GM12875 (cell line): ENCODE data around the gene GBGT1.

Experiments
- H3K4me3 ChIP-seq: one replicate; pipeline ENCODE4 v1.5.1; 2011; ENCODE audit warnings: low read depth, low read length, control low read depth
- TF ChIP-seq, protein P1 (sequence below): IDR thresholded peaks from 2 replicates; pipeline ENCODE4 v1.5.1; 2011; ENCODE audit warnings: low read depth, mild to moderate bottlenecking, control low read depth, inconsistent platforms, low read length, moderate library complexity, borderline replicate concordance; ENCODE audit not compliant: insufficient read depth

The GBGT1 gene

DNA sequence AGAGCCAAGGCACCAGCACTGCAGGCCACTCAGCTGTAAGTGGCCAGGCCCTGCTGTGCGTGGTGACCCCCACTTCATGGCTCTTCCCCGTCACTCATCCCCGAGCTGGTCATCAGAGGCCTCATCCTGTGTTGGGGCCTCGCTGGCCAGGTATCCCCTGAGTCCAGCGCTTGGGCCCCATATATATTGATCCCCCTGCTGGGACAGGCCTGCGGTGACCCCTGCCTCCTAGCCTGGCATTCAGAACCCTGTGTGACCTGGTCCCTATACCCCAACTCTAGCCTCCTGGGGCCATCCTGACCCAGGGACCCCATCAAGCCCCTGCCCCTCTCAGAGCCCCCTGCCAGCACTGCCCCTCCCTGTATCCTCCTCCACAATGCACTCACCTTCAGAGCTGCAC lies 12.7 kb downstream of the GBGT1 start:
- H3K4me3 ChIP-seq: no peak overlapping the region
- TF ChIP-seq, protein P1, sequence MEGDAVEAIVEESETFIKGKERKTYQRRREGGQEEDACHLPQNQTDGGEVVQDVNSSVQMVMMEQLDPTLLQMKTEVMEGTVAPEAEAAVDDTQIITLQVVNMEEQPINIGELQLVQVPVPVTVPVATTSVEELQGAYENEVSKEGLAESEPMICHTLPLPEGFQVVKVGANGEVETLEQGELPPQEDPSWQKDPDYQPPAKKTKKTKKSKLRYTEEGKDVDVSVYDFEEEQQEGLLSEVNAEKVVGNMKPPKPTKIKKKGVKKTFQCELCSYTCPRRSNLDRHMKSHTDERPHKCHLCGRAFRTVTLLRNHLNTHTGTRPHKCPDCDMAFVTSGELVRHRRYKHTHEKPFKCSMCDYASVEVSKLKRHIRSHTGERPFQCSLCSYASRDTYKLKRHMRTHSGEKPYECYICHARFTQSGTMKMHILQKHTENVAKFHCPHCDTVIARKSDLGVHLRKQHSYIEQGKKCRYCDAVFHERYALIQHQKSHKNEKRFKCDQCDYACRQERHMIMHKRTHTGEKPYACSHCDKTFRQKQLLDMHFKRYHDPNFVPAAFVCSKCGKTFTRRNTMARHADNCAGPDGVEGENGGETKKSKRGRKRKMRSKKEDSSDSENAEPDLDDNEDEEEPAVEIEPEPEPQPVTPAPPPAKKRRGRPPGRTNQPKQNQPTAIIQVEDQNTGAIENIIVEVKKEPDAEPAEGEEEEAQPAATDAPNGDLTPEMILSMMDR: no peak

GRCh38 chr9:133149130-133150015 lies 14.3 kb downstream of the GBGT1 start:
- peak overlapping the region; percentile 99 for H3K4me3 ChIP-seq
- TF ChIP-seq, protein P1: peak; percentile 32

DNA sequence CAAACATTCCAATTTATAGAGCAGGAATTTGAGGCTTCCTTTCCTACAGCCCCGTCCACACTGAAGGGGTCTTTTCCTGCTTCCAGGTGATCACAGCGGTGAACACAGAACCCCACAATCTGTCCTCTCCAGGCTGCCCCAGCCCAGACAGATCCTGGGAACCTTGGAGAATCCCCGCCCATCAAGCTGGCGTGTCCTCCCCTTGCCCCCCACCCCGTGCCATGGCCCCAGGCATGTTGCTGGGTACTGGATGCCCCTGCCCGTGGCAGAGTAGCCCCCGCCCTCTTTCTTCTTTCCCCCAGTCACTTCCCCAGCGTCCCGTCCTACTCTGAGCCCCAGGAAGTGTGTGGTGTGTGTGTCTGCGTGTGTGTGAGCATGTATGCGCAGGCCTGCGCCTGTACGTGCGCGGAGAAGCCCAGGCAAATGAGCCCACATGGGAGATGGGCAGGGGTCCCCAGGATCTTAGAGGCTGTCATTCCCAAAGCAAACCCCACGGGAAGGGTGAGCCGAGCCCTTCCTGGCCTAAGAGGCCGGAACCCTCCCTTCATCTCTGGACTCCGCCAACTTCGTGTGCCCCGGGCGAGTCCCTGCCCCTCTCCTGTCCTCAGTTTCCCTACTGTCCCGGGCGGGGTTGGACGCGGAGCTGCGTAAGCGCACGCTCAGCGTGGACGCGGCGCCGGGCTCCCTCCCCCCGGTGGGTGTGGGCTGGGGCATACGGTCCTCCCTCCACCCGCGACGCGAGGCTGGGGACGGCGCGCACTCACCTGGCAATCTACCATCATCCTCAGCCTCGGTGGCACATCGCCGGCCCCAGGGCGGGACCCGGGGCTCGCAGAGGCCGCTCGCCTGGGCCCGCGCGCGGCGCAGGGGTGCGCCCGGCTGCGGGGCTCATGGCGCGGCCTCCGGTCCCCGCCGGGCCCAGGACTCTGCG lies 15.2 kb downstream of the GBGT1 start:
- peak overlapping the region; percentile 99 for H3K4me3 ChIP-seq
- TF ChIP-seq, protein P1: no peak

DNA sequence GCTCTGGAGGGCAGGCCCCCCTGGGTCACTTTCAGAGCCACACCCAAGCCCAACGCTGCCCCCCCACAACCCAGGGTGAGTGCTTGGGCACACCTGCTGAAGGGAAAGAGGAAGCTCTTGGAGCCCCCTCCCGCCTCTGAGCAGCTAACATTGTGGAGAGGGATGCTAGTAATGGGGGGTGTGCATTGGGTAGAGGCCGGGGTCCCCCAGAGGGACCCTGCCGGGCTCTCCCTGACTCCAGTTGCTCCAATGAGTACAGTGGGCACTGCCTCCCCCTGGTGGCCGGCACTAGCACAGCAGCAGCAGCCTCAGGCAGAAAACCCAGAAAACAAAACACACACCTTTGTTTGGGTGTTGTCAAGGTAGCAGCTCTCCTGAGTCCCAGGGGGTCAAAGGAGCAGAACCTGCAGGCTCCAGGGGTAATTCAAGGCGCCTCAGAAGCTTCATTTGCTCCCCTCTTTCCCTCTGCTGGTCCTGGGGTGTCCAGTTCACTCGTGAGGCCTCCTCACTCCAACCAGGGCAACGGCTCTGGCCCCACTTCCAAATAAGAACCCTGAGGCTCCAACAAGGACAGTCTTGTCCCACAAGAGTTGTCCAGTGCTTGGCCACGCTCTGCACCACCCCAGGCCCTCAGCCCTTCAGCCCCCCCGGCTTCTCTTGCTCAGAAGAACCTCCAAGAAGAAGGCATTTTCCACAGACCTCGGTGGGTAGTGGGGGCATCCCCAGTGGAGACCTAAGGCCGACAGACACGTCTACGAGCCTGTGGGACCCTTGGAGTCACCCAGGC lies 16.1 kb downstream of the GBGT1 start:
- TF ChIP-seq, protein P1: peak; percentile 95
- H3K4me3 ChIP-seq: peak overlapping the region; percentile 99

- H3K4me3 ChIP-seq: no peak overlapping the region
- TF ChIP-seq, protein P1: no peak
These were observed 16.8 kb downstream of the GBGT1 start for GRCh38 chr9:133146746-133147411.

DNA sequence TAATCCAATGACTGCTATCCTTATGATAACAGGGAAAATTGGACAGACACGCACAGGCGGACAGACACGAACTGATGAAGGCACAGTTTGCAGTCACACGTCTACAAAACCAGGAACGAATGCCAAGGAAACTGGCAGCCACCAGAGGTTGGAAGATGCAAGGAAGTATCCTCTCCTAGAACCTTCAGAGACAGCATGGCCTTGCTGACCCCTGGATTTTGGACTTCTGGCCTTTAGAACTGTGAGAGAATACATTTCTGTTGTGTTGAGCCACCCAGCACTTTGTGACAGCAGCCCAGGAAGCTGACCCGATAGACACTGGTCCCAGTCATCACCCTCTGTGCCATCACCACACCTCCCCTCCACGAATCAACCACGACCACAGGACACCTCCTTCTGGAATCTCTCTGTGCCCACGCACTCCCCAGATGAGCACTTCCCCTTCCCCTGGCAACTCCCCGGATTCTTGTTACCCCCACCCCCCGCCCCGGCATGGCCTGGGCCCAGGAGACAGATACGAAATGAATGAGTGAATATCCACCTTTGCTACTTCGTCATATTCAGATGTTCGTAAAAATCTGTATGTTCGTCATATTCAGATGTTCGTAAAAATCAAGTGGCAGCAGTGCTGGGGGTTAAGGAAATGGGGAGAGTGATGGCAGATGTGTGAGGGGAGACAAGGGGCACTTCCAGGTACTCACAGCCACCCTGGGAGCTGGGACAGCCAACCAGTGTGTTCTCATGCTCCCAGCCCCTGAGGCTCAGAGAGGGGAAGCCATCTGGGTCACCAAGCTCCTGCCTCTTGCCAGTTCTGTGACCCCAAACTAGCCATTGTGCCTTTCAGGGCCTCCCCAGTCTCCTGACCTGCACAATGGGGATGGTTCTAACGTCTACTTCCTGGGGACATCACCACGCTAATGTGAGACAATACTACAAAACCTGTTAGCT lies 18.5 kb downstream of the GBGT1 start:
- TF ChIP-seq, protein P1: no peak
- H3K4me3 ChIP-seq: peak overlapping the region; percentile 3
